ENCODE data around the gene FAM193A.

Gene FAM193A

GRCh38 chr4:2638730-2639129, 102.3 kb downstream of the FAM193A start:
- TF ChIP-seq CEBPB (IDR thresholded peaks at IDR 0.05) (no peak), NFIC (IDR thresholded peaks at IDR 0.05) (no peak), MAX (IDR thresholded peaks at IDR 0.05) (no peak), EGR1 (IDR thresholded peaks at IDR 0.05) (no peak), CREB1 (IDR thresholded peaks at IDR 0.05; ENCODE audit: low read depth) (no peak), REST (IDR thresholded peaks at IDR 0.05; ENCODE audit: low read depth) (no peak), EP300 (IDR thresholded peaks at IDR 0.05; ENCODE audit: borderline replicate concordance) (no peak), YY1 (IDR thresholded peaks at IDR 0.05; ENCODE audit: low read depth) (no peak), FOXM1 (IDR thresholded peaks at IDR 0.05; ENCODE audit: borderline replicate concordance, low read depth) (no peak), TAF1 (IDR thresholded peaks at IDR 0.05; ENCODE audit: low read depth) (no peak), TEAD4 (IDR thresholded peaks at IDR 0.05) (no peak), USF1 (IDR thresholded peaks at IDR 0.05) (no peak), ZBTB7A (IDR thresholded peaks at IDR 0.05; ENCODE audit: low read depth) (no peak), RAD21 (IDR thresholded peaks at IDR 0.05; ENCODE audit: low read depth) (no peak), TCF12 (IDR thresholded peaks at IDR 0.05; ENCODE audit: low read depth) (no peak)

GRCh38 chr4:2642968-2643367, 106.5 kb downstream of the FAM193A start:
- no peak for TF ChIP-seq EGR1 (IDR thresholded peaks at IDR 0.05)
- TF ChIP-seq CEBPB (IDR thresholded peaks at IDR 0.05): no peak
- TF ChIP-seq TAF1 (IDR thresholded peaks at IDR 0.05; ENCODE audit: low read depth): no peak
- no peak for TF ChIP-seq NFIC (IDR thresholded peaks at IDR 0.05)
- no peak for TF ChIP-seq CREB1 (IDR thresholded peaks at IDR 0.05; ENCODE audit: low read depth)
- no peak for TF ChIP-seq RAD21 (IDR thresholded peaks at IDR 0.05; ENCODE audit: low read depth)
- TF ChIP-seq TEAD4 (IDR thresholded peaks at IDR 0.05): no peak
- no peak for TF ChIP-seq MAX (IDR thresholded peaks at IDR 0.05)
- TF ChIP-seq EP300 (IDR thresholded peaks at IDR 0.05; ENCODE audit: borderline replicate concordance): no peak
- TF ChIP-seq REST (IDR thresholded peaks at IDR 0.05; ENCODE audit: low read depth): no peak
- no peak for TF ChIP-seq USF1 (IDR thresholded peaks at IDR 0.05)
- no peak for TF ChIP-seq ZBTB7A (IDR thresholded peaks at IDR 0.05; ENCODE audit: low read depth)
- TF ChIP-seq YY1 (IDR thresholded peaks at IDR 0.05; ENCODE audit: low read depth): no peak
- no peak for TF ChIP-seq TCF12 (IDR thresholded peaks at IDR 0.05; ENCODE audit: low read depth)

GRCh38 chr4:2643555-2643954, 107.1 kb downstream of the FAM193A start:
- no peak for TF ChIP-seq USF1 (IDR thresholded peaks at IDR 0.05)
- no peak for TF ChIP-seq TEAD4 (IDR thresholded peaks at IDR 0.05)
- no peak for TF ChIP-seq REST (IDR thresholded peaks at IDR 0.05; ENCODE audit: low read depth)
- no peak for TF ChIP-seq FOXM1 (IDR thresholded peaks at IDR 0.05; ENCODE audit: borderline replicate concordance, low read depth)
- no peak for TF ChIP-seq TCF12 (IDR thresholded peaks at IDR 0.05; ENCODE audit: low read depth)
- TF ChIP-seq ZBTB7A (IDR thresholded peaks at IDR 0.05; ENCODE audit: low read depth): no peak
- no peak for TF ChIP-seq EP300 (IDR thresholded peaks at IDR 0.05; ENCODE audit: borderline replicate concordance)
- no peak for TF ChIP-seq CREB1 (IDR thresholded peaks at IDR 0.05; ENCODE audit: low read depth)

- TF ChIP-seq TEAD4 (IDR thresholded peaks at IDR 0.05): no peak
- no peak for TF ChIP-seq RAD21 (IDR thresholded peaks at IDR 0.05; ENCODE audit: low read depth)
- TF ChIP-seq CEBPB (IDR thresholded peaks at IDR 0.05): no peak
Observed at GRCh38 chr4:2646396-2647149, 110.1 kb downstream of the FAM193A start.

Data from Ishikawa (cell line).